Epithelial cell of proximal tubule (primary cell): Measurements from ENCODE around the gene CCT6A. TPM values are rescaled to one million over a fixed set of nuclear protein-coding genes. Genes with fewer than 3 reads are reported as not detected.
A peak's percentile ranks its signal among the peaks of the same experiment; 100 is the strongest.
"Not testable (repeated sequence)": the region's sequence is repeated elsewhere in the genome, so short reads cannot be mapped to it uniquely, and the experiment has no call there.

Experiments
- DNase-seq: peaks from one replicate; pipeline ENCODE4 v3.0.0-alpha.2; 2011; ENCODE audit warnings: low read depth
- H3K4me3 ChIP-seq: 2 replicates; pipeline ENCODE4 v1.5.1; 2011; ENCODE audit warnings: low read depth, mild to moderate bottlenecking, low read length
- total RNA-seq: library from RNA; depleted of rRNA; stranded (reverse); fragments of >200 nt; gene quantifications from 2 replicates; pipeline ENCODE4 v1.2.3, GENCODE V29; 2015
- TF ChIP-seq, protein P1 (sequence below): conservative IDR thresholded peaks from 2 replicates; pipeline ENCODE4 v1.5.1; 2012; ENCODE audit warnings: low read depth, mild to moderate bottlenecking, low read length

CCT6A gene, protein sequence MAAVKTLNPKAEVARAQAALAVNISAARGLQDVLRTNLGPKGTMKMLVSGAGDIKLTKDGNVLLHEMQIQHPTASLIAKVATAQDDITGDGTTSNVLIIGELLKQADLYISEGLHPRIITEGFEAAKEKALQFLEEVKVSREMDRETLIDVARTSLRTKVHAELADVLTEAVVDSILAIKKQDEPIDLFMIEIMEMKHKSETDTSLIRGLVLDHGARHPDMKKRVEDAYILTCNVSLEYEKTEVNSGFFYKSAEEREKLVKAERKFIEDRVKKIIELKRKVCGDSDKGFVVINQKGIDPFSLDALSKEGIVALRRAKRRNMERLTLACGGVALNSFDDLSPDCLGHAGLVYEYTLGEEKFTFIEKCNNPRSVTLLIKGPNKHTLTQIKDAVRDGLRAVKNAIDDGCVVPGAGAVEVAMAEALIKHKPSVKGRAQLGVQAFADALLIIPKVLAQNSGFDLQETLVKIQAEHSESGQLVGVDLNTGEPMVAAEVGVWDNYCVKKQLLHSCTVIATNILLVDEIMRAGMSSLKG
- total RNA-seq, result 272 and 308 TPM in 2 replicates

DNA sequence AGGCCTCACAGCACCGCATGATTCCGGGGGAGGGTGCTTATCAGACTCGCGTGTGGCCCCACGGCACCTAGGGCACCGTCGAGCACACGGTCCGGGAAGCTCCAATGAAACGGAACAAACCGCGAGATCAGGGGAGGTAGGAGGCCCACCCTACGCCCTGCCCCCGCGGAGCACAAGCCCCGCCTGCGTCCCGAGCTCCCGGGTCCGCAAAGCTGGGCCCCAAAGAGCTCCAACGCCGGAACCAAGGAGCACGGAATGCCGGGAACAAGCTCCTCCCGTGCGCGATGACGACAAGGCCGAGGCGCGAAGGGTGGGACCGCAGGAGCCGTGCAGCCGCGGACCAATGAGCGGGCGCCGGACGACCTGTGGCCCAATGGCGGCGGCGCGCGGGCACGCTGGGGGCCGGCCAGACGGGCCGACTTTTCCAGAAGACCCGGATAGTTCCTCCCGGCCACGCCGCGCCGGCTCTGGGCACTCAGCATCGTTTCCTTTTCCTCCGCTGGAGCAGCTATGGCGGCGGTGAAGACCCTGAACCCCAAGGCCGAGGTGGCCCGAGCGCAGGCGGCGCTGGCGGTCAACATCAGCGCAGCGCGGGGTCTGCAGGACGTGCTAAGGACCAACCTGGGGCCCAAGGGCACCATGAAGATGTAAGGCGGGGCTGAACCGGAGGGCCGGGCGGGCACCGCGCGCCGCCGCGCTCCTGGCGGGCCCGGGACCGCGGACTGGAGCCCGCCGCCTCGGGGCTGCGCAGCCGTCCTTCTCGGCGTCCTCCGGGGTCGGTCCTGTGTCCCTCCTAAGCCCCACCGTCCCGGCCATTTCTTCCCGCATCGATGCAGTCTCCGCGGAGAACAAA, at the start of gene CCT6A, which contains the start of gene PSPH:
Gene CCT6A (plus strand): TSS at position 427 of the 853 bp plus-strand sequence. CDS start 84 bp downstream, at position 511.
Gene PSPH (minus strand): TSS at position 106 of the 853 bp plus-strand sequence. CDS start 30,232 bp downstream, outside the sequence.
- DNase-seq, result no peak
- peak within 1 kb of the TSS; percentile 70 for H3K4me3 ChIP-seq
- TF ChIP-seq, protein P1, sequence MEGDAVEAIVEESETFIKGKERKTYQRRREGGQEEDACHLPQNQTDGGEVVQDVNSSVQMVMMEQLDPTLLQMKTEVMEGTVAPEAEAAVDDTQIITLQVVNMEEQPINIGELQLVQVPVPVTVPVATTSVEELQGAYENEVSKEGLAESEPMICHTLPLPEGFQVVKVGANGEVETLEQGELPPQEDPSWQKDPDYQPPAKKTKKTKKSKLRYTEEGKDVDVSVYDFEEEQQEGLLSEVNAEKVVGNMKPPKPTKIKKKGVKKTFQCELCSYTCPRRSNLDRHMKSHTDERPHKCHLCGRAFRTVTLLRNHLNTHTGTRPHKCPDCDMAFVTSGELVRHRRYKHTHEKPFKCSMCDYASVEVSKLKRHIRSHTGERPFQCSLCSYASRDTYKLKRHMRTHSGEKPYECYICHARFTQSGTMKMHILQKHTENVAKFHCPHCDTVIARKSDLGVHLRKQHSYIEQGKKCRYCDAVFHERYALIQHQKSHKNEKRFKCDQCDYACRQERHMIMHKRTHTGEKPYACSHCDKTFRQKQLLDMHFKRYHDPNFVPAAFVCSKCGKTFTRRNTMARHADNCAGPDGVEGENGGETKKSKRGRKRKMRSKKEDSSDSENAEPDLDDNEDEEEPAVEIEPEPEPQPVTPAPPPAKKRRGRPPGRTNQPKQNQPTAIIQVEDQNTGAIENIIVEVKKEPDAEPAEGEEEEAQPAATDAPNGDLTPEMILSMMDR, result no peak

DNA sequence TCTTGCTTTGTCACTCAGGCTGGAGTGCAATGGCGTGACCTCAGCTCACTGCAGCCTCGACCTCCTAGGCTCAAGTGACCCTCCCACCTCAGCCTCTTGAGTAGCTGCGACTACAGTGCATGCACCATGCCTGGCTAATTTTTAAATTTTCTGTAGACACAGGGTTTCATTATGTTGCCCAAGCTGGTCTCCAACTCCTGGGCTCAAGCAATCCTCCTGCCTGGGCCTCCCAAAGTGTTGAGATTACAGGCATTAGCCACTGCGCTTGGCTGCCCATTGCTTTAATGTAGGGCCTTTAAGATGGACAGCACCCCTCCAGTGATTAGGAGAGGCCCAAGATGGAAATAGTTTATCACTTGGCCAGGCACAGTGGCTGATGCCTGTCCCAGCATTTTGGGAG, 47.8 kb upstream of the CCT6A start:
- TF ChIP-seq, protein P1, result no peak
- DNase-seq, result no peak
- H3K4me3 ChIP-seq, result no peak overlapping the region

DNA sequence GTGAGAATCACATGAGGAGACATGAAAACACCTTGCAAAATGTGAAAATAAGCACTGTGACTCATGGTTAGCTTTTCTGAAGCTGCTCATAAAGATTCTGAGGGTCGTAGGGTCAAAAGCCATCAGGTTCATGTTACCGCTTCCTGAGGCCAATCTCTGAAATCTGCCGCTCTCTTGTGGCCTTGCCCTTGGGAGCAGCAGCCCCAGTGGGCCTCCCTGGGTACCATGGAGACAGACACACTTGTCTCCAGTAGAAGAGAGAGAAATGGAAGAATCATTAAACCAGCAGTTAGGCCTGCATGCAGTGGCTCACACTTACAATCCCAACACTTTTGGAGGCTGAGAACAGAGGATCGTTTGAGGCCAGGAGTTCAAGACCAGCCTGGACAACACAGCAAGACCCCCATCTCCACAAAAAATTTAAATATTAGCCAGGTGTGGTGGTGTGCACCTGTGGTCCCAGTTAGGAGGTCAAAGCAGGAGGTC, 44.4 kb upstream of the CCT6A start:
- H3K4me3 ChIP-seq, result no peak overlapping the region
- TF ChIP-seq, protein P1, result no peak
- DNase-seq, result no peak

DNA sequence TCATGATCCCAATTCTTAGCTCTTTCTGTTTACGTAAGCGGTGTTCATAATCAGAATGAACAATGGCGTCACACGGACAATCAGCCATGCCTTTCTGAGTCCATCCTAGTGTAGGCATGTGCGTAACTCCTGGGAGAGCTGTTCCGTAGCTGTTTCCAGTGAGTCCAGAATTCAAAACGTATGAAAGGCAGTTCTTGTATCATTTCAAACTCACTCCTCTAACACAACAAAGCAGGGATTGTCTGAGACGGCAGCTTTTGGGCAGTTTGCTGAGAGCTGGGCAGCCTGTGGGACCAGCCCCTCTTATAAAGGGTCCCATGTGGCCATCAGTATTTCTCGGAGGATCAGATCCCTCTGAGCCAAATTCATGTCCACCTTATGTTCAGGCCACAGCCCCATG, 43.7 kb upstream of the CCT6A start:
- H3K4me3 ChIP-seq, result no peak overlapping the region
- DNase-seq, result no peak
- TF ChIP-seq, protein P1, result no peak

DNA sequence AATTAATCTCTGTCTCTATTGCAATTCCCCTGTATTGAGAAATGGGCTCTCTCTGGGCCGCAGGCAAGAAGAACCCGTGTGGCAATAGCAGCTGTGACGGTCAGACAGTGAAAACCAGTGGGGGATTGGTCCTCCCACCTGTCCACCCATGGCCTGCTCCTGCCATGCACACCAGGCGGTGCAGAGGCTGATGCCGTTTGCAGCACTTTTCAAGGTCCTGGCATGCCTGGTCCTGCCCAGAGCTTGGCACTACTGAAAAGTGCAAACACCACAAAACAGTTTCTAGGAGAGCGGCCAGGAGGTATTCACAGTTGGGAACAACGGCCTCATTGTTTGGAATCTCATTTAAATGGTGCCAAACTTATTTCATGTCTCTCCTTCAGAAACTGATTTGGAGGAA, 41.9 kb upstream of the CCT6A start:
- no peak for DNase-seq
- no peak overlapping the region for H3K4me3 ChIP-seq
- TF ChIP-seq, protein P1, result no peak

DNA sequence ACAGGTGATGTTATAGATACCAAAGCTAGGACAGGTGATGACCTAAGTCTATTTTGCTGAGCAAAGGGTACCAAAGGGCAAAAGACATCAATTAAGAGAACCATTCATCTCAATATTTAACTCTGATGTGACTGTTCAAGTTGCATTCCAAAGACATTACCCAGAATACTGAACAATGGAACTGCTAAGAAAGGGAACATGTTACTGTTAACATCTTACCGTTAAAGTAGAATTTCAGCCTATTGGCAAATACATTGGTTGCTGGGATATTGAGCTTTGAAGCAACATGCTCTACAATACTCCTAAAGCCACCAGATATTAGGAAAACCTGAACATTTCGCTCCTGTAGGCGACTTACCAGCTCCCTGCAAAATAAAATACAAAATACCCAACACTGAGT, 34.5 kb upstream of the CCT6A start:
- not testable (repeated sequence) for DNase-seq

DNA sequence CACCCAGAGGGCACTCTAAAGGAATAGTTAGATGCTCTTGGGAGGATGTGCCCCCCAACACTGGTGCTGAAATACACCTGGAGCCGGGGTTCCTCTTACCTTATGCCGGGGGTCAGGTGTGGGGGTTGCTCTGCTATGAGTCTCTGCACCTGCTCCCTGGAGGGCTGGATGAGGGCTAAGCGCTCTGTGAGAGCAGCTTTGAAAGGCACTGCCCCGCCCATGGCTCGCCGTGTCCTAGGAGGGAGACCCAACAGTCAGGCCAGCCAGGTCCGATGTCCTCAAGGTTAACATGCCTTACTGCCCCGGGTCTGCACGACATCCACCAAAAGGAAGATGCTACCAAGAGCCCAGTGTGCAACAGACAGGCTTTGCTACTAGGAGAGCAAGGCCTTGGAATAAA, 32.1 kb upstream of the CCT6A start:
- no peak overlapping the region for H3K4me3 ChIP-seq
- TF ChIP-seq, protein P1, result no peak
- no peak for DNase-seq

More for the DNA sequence above, 34.5 kb upstream of the CCT6A start:
- H3K4me3 ChIP-seq, result not testable (repeated sequence)
